GM23338 (cell line): ENCODE results near the gene BNIP5. TPM values are rescaled to one million over a fixed set of nuclear protein-coding genes. Genes with fewer than 3 reads are reported as not detected.
A peak's percentile ranks its signal among the peaks of the same experiment; 100 is the strongest.

Source experiments
- ATAC-seq: fragments of 200-7000 bp; cut with Tn5 transposase; 3 replicates; pipeline ENCODE4 v1.9.1; 2020
- DNase-seq: peaks from one replicate; pipeline ENCODE4 v3.0.0-alpha.2; 2015; ENCODE audit warnings: low spot score
- H2AFZ ChIP-seq: fragments of 200-600 bp; sonication (generic); 2 replicates; pipeline ENCODE4 v1.8.0; 2016; ENCODE audit warnings: antibody characterized with exemption, mild to moderate bottlenecking, moderate library complexity
- H3F3A ChIP-seq: fragments of 200-600 bp; sonication (generic); replicated peaks from 2 replicates; pipeline ENCODE4 v1.8.0; 2017; ENCODE audit warnings: antibody characterized with exemption, mixed run types, low read depth
- H3K27ac ChIP-seq: fragments of 200-600 bp; sonication (generic); 2 replicates; pipeline ENCODE4 v1.6.1; 2016; ENCODE audit warnings: low read depth
- H3K27me3 ChIP-seq: fragments of 200-600 bp; sonication (generic); 2 replicates; pipeline ENCODE4 v1.8.0; 2016; ENCODE audit warnings: mild to moderate bottlenecking, mixed run types, moderate library complexity; ENCODE audit not compliant: insufficient read depth
- H3K36me3 ChIP-seq: fragments of 200-600 bp; sonication (generic); 2 replicates; pipeline ENCODE4 v1.8.0; 2016; ENCODE audit warnings: mild to moderate bottlenecking; ENCODE audit not compliant: insufficient read depth
- H3K4me1 ChIP-seq: fragments of 200-600 bp; sonication (generic); 2 replicates; pipeline ENCODE4 v1.8.0; 2016; ENCODE audit warnings: mild to moderate bottlenecking, moderate library complexity; ENCODE audit not compliant: insufficient read depth
- H3K4me2 ChIP-seq: fragments of 200-600 bp; sonication (generic); 2 replicates; pipeline ENCODE4 v1.7.1; 2017; ENCODE audit warnings: mixed run types
- H3K4me3 ChIP-seq: fragments of 200-600 bp; sonication (generic); 2 replicates; pipeline ENCODE4 v1.6.1; 2016; ENCODE audit warnings: mixed run types
- H3K79me2 ChIP-seq: fragments of 200-600 bp; sonication (generic); replicated peaks from 2 replicates; pipeline ENCODE4 v1.8.0; 2017; ENCODE audit warnings: mild to moderate bottlenecking; ENCODE audit not compliant: insufficient read depth
- H3K9me2 ChIP-seq: fragments of 200-600 bp; sonication (generic); 2 replicates; pipeline ENCODE4 v1.8.0; 2017; ENCODE audit not compliant: insufficient read depth
- H4K20me1 ChIP-seq: fragments of 200-600 bp; sonication (generic); replicated peaks from 2 replicates; pipeline ENCODE4 v1.8.0; 2017; ENCODE audit warnings: mild to moderate bottlenecking; ENCODE audit not compliant: insufficient read depth
- H3K27ac Mint-ChIP-seq: 2 replicates; pipeline ENCODE4 v1.8.0; 2020; ENCODE audit warnings: inconsistent platforms, mild to moderate bottlenecking, moderate library complexity, mixed read lengths
- H3K27me3 Mint-ChIP-seq: 3 replicates; pipeline ENCODE4 v1.8.0; 2022; ENCODE audit warnings: low read depth, mild to moderate bottlenecking, moderate library complexity, mixed read lengths, inconsistent platforms; ENCODE audit not compliant: insufficient read depth, poor library complexity
- H3K36me3 Mint-ChIP-seq: 3 replicates; pipeline ENCODE4 v1.8.0; 2021; ENCODE audit warnings: low read depth, mild to moderate bottlenecking, inconsistent platforms, moderate library complexity, mixed read lengths
- H3K4me1 Mint-ChIP-seq: 3 replicates; pipeline ENCODE4 v1.8.0; 2020; ENCODE audit warnings: mild to moderate bottlenecking, inconsistent platforms, mixed read lengths
- H3K4me3 Mint-ChIP-seq: 3 replicates; pipeline ENCODE4 v1.8.0; 2021; ENCODE audit warnings: moderate library complexity, mild to moderate bottlenecking, inconsistent platforms, mixed read lengths
- H3K9me3 Mint-ChIP-seq: 3 replicates; pipeline ENCODE4 v1.8.0; 2020; ENCODE audit warnings: moderate library complexity, mild to moderate bottlenecking, inconsistent platforms, mixed read lengths
- EZH2phosphoT487 ChIP-seq: fragments of 200-600 bp; sonication (generic); IDR thresholded peaks from one replicate; pipeline ENCODE4 v1.8.1; 2018; ENCODE audit warnings: antibody characterized with exemption; ENCODE audit not compliant: unreplicated experiment
- STAT1 ChIP-seq: IDR thresholded peaks from one replicate; pipeline ENCODE4 v1.6.1; 2016; ENCODE audit warnings: antibody characterized with exemption; ENCODE audit not compliant: unreplicated experiment
- polyA plus RNA-seq: library from polyadenylated mRNA; unstranded; fragments of >200 nt; fragmentation: Nextera tagmentation; extraction: Ambion mirVana; gene quantifications from 2 replicates; pipeline ENCODE4 v1.2.1, GENCODE V29; 2016
- total RNA-seq: library from RNA; depleted of rRNA; stranded (reverse); fragments of >200 nt; shearing (Covaris generic); gene quantifications from 2 replicates; pipeline ENCODE4 v1.2.3, GENCODE V29; 2014
- TF ChIP-seq, protein P1 (sequence below): fragments of 250-450 bp; sonication (Bioruptor Pico); IDR thresholded peaks from 2 replicates; pipeline ENCODE4 v1.5.0; 2020; ENCODE audit warnings: mild to moderate bottlenecking, moderate library complexity
- TF ChIP-seq, protein P2 (sequence below): IDR thresholded peaks from 2 replicates; pipeline ENCODE4 v1.6.1; 2016; ENCODE audit warnings: antibody characterized with exemption
- TF ChIP-seq, protein P3 (sequence below), 2 experiments: fragments of 200-600 bp in 1 of 2; sonication (generic) in 1 of 2; conservative IDR thresholded peaks; 2 replicates each; pipeline versions ENCODE4 v1.5.1 to v1.6.1; 2016 to 2017; ENCODE audit warnings: antibody characterized with exemption in 2 of 2, low read depth in 2 of 2, mild to moderate bottlenecking in 2 of 2, moderate library complexity in 1 of 2

BNIP5 gene
- total and polyA plus RNA-seq, 2 experiments from 2014 or later = not detected

DNA sequence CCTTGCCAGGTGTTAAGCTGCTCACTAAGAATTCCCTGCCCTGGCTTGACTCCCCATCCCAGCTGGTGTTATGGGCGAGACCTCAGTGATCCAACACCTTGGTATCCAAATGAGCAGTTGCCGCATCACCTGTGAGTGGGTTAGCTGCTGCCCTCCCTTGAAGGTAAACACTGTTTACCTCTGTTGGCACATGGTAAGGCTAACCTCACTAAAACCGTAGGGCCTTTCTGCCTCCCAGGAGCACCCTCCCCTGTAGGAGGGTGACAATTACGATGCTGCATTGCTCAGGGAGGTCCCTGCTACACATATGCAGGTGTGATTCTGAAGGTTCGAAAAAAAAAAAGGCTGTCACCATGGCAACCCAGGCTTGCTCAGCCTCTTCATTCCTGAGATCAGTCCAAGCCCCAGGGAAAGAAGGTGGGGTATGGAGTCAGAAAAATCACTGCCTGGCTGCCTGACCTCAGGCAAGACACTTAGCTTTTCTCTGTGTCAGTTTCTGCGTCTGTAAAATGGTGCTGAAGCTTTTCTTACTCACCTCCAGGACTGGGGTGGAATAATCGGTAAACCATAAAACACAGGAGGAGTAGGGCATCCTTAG lies 47.3 kb downstream of the BNIP5 start:
- Histone ChIP-seq H3F3A (no peaks in the 10 kb centered on the region), H3K4me1 (peaks cover 5% of the 10 kb centered on the region; the same call in 1 of the 2 replicates), H2AFZ (no peak overlapping the region; the same call in 1 of the 2 replicates), H3K36me3 (no peaks in the 10 kb centered on the region), H4K20me1 (0 out of 2 replicates have a peak, but pooled peaks cover 3% of the 10 kb centered on the region), H3K4me2 (no peak overlapping the region), H3K79me2 (no peaks in the 10 kb centered on the region), H3K4me3 (no peak overlapping the region), H3K27me3 (no peaks in the 10 kb centered on the region), H3K9me2 (no peaks in the 10 kb centered on the region), H3K27ac (no peak overlapping the region)
- no peak overlapping the region for H3K27ac Mint-ChIP-seq
- ATAC-seq (peak; percentile 54), DNase-seq (peak; percentile 71)
- H3K9me3 Mint-ChIP-seq = no peaks in the 10 kb centered on the region
- no peaks in the 10 kb centered on the region for H3K36me3 Mint-ChIP-seq
- H3K4me3 Mint-ChIP-seq = no peak overlapping the region
- TF ChIP-seq, protein P1, sequence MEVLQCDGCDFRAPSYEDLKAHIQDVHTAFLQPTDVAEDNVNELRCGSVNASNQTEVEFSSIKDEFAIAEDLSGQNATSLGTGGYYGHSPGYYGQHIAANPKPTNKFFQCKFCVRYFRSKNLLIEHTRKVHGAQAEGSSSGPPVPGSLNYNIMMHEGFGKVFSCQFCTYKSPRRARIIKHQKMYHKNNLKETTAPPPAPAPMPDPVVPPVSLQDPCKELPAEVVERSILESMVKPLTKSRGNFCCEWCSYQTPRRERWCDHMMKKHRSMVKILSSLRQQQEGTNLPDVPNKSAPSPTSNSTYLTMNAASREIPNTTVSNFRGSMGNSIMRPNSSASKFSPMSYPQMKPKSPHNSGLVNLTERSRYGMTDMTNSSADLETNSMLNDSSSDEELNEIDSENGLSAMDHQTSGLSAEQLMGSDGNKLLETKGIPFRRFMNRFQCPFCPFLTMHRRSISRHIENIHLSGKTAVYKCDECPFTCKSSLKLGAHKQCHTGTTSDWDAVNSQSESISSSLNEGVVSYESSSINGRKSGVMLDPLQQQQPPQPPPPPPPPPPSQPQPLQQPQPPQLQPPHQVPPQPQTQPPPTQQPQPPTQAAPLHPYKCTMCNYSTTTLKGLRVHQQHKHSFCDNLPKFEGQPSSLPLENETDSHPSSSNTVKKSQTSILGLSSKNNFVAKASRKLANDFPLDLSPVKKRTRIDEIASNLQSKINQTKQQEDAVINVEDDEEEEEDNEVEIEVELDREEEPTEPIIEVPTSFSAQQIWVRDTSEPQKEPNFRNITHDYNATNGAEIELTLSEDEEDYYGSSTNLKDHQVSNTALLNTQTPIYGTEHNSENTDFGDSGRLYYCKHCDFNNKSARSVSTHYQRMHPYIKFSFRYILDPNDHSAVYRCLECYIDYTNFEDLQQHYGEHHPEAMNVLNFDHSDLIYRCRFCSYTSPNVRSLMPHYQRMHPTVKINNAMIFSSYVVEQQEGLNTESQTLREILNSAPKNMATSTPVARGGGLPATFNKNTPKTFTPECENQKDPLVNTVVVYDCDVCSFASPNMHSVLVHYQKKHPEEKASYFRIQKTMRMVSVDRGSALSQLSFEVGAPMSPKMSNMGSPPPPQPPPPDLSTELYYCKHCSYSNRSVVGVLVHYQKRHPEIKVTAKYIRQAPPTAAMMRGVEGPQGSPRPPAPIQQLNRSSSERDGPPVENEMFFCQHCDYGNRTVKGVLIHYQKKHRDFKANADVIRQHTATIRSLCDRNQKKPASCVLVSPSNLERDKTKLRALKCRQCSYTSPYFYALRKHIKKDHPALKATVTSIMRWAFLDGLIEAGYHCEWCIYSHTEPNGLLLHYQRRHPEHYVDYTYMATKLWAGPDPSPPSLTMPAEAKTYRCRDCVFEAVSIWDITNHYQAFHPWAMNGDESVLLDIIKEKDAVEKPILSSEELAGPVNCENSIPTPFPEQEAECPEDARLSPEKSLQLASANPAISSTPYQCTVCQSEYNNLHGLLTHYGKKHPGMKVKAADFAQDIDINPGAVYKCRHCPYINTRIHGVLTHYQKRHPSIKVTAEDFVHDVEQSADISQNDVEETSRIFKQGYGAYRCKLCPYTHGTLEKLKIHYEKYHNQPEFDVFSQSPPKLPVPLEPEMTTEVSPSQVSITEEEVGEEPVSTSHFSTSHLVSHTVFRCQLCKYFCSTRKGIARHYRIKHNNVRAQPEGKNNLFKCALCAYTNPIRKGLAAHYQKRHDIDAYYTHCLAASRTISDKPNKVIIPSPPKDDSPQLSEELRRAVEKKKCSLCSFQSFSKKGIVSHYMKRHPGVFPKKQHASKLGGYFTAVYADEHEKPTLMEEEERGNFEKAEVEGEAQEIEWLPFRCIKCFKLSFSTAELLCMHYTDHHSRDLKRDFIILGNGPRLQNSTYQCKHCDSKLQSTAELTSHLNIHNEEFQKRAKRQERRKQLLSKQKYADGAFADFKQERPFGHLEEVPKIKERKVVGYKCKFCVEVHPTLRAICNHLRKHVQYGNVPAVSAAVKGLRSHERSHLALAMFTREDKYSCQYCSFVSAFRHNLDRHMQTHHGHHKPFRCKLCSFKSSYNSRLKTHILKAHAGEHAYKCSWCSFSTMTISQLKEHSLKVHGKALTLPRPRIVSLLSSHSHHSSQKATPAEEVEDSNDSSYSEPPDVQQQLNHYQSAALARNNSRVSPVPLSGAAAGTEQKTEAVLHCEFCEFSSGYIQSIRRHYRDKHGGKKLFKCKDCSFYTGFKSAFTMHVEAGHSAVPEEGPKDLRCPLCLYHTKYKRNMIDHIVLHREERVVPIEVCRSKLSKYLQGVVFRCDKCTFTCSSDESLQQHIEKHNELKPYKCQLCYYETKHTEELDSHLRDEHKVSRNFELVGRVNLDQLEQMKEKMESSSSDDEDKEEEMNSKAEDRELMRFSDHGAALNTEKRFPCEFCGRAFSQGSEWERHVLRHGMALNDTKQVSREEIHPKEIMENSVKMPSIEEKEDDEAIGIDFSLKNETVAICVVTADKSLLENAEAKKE = no peak
- TF ChIP-seq EZH2phosphoT487 (no peak), STAT1 (no peak)
- TF ChIP-seq, protein P2, sequence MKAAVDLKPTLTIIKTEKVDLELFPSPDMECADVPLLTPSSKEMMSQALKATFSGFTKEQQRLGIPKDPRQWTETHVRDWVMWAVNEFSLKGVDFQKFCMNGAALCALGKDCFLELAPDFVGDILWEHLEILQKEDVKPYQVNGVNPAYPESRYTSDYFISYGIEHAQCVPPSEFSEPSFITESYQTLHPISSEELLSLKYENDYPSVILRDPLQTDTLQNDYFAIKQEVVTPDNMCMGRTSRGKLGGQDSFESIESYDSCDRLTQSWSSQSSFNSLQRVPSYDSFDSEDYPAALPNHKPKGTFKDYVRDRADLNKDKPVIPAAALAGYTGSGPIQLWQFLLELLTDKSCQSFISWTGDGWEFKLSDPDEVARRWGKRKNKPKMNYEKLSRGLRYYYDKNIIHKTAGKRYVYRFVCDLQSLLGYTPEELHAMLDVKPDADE = no peak
- TF ChIP-seq, protein P3, sequence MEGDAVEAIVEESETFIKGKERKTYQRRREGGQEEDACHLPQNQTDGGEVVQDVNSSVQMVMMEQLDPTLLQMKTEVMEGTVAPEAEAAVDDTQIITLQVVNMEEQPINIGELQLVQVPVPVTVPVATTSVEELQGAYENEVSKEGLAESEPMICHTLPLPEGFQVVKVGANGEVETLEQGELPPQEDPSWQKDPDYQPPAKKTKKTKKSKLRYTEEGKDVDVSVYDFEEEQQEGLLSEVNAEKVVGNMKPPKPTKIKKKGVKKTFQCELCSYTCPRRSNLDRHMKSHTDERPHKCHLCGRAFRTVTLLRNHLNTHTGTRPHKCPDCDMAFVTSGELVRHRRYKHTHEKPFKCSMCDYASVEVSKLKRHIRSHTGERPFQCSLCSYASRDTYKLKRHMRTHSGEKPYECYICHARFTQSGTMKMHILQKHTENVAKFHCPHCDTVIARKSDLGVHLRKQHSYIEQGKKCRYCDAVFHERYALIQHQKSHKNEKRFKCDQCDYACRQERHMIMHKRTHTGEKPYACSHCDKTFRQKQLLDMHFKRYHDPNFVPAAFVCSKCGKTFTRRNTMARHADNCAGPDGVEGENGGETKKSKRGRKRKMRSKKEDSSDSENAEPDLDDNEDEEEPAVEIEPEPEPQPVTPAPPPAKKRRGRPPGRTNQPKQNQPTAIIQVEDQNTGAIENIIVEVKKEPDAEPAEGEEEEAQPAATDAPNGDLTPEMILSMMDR (conservative IDR thresholded peaks at IDR 0.05; ENCODE audit: low read depth in 2 of 2) = no peak
- peaks cover 10% of the 10 kb centered on the region for H3K27me3 Mint-ChIP-seq
- H3K4me1 Mint-ChIP-seq = peaks cover 8% of the 10 kb centered on the region
